Measurements from ENCODE around the gene ITGA11. TPM values are rescaled to one million over a fixed set of nuclear protein-coding genes. Genes with fewer than 3 reads are reported as not detected.
A peak's percentile ranks its signal among the peaks of the same experiment; 100 is the strongest.

Gene ITGA11
- polyA plus RNA-seq, 1 of the 3 experiments (the other 2 are of a cell fraction) = 0.49 TPM

GRCh38 chr15:68391121-68391520 lies 40.8 kb downstream of the ITGA11 start:
- CTCF ChIA-PET = interaction anchor here (1.6 kb wide), 1 partner anchor 14 kb away, joined by 4 read pairs; no protein-coding TSS in a partner anchor
- Histone ChIP-seq H3K36me3 (replicated peaks in 1 of 2; ENCODE audit: control insufficient read depth in 1 of 2, insufficient read depth in 2 of 2, low read length in 1 of 2) (no peaks in the 10 kb centered on the region), H3K9me3 (no peaks in the 10 kb centered on the region), H3K27ac (ENCODE audit: low read depth in 2 of 2, low read length in 1 of 2) (no peak overlapping the region), H3K9me2 (no peaks in the 10 kb centered on the region), H3K27me3 (ENCODE audit: insufficient read depth) (no peaks in the 10 kb centered on the region), H2AFZ (ENCODE audit: low read depth) (no peak overlapping the region), H4K20me1 (ENCODE audit: insufficient read depth) (no peaks in the 10 kb centered on the region), H3K9ac (no peak overlapping the region), H3K79me2 (ENCODE audit: insufficient read depth) (no peaks in the 10 kb centered on the region), H3F3A (replicated peaks; ENCODE audit: insufficient read depth) (no peaks in the 10 kb centered on the region), H3K4me3 (ENCODE audit: low read depth in 2 of 2, low read length in 1 of 2) (no peak overlapping the region), H3K4me1 (ENCODE audit: control insufficient read depth in 1 of 2, insufficient read depth in 2 of 2, low read depth in 1 of 2, low read length in 1 of 2) (peaks cover 0 to 8% of the 10 kb centered on the region in 2 experiments; a peak in 2 of 4 replicates), H3K4me2 (no peak overlapping the region)
- POLR2A ChIA-PET = no interaction called here
- TF ChIP-seq CHD2 (IDR thresholded peaks at IDR 0.05; ENCODE audit: low read length, partially characterized antibody) (no peak), TAF1 (IDR thresholded peaks at IDR 0.05; ENCODE audit: borderline replicate concordance, low read depth, low read length) (no peak), FOXJ3 (CRISPR knock-in tag; IDR thresholded peaks at IDR 0.05) (no peak), ELF1 (IDR thresholded peaks at IDR 0.05) (no peak), RFX5 (IDR thresholded peaks at IDR 0.05; ENCODE audit: low read length) (no peak), RAD21 (IDR thresholded peaks at IDR 0.05; ENCODE audit: low read length) (no peak), SIN3A (IDR thresholded peaks at IDR 0.05; ENCODE audit: borderline replicate concordance, low read depth, low read length) (no peak), EZH2phosphoT487 (IDR thresholded peaks at IDR 0.05; ENCODE audit: borderline replicate concordance, low read depth) (no peak), GABPA (IDR thresholded peaks at IDR 0.05; ENCODE audit: low read depth) (no peak), RXRA (IDR thresholded peaks at IDR 0.05; ENCODE audit: borderline replicate concordance, low read depth) (no peak)
- 80% methylated on average over 2 of the region's 2 CpGs for WGBS (ENCODE audit: low lambda C conversion rate)
- no peak for DNase-seq

- TF ChIP-seq CTCF (IDR thresholded peaks at IDR 0.05) (no peak), PBX3 (IDR thresholded peaks at IDR 0.05) (0 out of 2 replicates have a peak, but pooled peaks have one; percentile 17), SMC3 (IDR thresholded peaks at IDR 0.05; ENCODE audit: low read depth, low read length) (no peak)
- H4K20me1 ChIP-seq (ENCODE audit: insufficient read depth) = no peaks in the 10 kb centered on the region
- no peaks in the 10 kb centered on the region for H3K27me3 ChIP-seq (ENCODE audit: insufficient read depth)
- no peaks in the 10 kb centered on the region for H3K36me3 ChIP-seq (replicated peaks in 1 of 2; ENCODE audit: control insufficient read depth in 1 of 2, insufficient read depth in 2 of 2, low read length in 1 of 2)
- peaks cover under 1% of the 10 kb centered on the region for H3F3A ChIP-seq (replicated peaks; ENCODE audit: insufficient read depth)
- H3K79me2 ChIP-seq (ENCODE audit: insufficient read depth) = no peaks in the 10 kb centered on the region
- H3K4me1 ChIP-seq (ENCODE audit: control insufficient read depth in 1 of 2, insufficient read depth in 2 of 2, low read depth in 1 of 2, low read length in 1 of 2) = peaks cover 0 to 8% of the 10 kb centered on the region in 2 experiments; a peak in 2 of 4 replicates
- 72% methylated on average over 13 of the region's 15 CpGs for WGBS (ENCODE audit: low lambda C conversion rate)
- DNase-seq = no peak
- no peak overlapping the region for H3K4me3 ChIP-seq (ENCODE audit: low read depth in 2 of 2, low read length in 1 of 2)
- H3K9me2 ChIP-seq = no peaks in the 10 kb centered on the region
- no peak overlapping the region for H3K27ac ChIP-seq (ENCODE audit: low read depth in 2 of 2, low read length in 1 of 2)
- H3K9me3 ChIP-seq = no peaks in the 10 kb centered on the region
- ChIA-PET POLR2A (no interaction called here), CTCF (interaction anchor here (1.6 kb wide), 1 partner anchor 13 kb away, joined by 4 read pairs; no protein-coding TSS in a partner anchor)
- no peak overlapping the region for H2AFZ ChIP-seq (ENCODE audit: low read depth)
- H3K4me2 ChIP-seq = no peak overlapping the region
- H3K9ac ChIP-seq = no peak overlapping the region
Observed at GRCh38 chr15:68389936-68390817, 41.8 kb downstream of the ITGA11 start.

Measured in SK-N-SH (cell line).